Brain microvascular endothelial cell (primary cell): ENCODE measurements around the gene SPSB4.

Source experiments
- DNase-seq: peaks from one replicate; pipeline ENCODE4 v3.0.0-alpha.2; 2020
- H3K27ac ChIP-seq: fragments of 250-450 bp; sonication (Bioruptor Pico); 2 replicates; pipeline ENCODE4 v1.5.1; 2020; ENCODE audit warnings: mild to moderate bottlenecking, moderate library complexity
- H3K27me3 ChIP-seq: fragments of 250-450 bp; sonication (Bioruptor Pico); replicated peaks from 2 replicates; pipeline ENCODE4 v1.5.1; 2020; ENCODE audit warnings: mild to moderate bottlenecking
- H3K36me3 ChIP-seq: fragments of 250-450 bp; sonication (Bioruptor Pico); replicated peaks from 2 replicates; pipeline ENCODE4 v1.5.1; 2020; ENCODE audit warnings: mild to moderate bottlenecking
- H3K4me3 ChIP-seq: 2 replicates; pipeline ENCODE4 v1.5.1; 2011; ENCODE audit warnings: low read depth, mild to moderate bottlenecking, control low read depth, low read length, moderate library complexity
- CTCF ChIP-seq: IDR thresholded peaks from 2 replicates; pipeline ENCODE4 v1.5.1; 2011; ENCODE audit warnings: low read depth, mild to moderate bottlenecking, moderate library complexity, low read length, control low read depth, inconsistent platforms; ENCODE audit errors: missing control alignments
- in situ Hi-C: cut with HindIII; loops from 2 replicates; pipeline ENCODE4 v1.10.0; 2017; ENCODE audit warnings: low sequenced_read_pairs, low pct_ligation_motif_present

Gene SPSB4

GRCh38 chr3:141030296-141030695 lies 20.9 kb upstream of the SPSB4 start:
- in situ Hi-C loops, result no loop called here
- no peak for TF ChIP-seq CTCF
- DNase-seq, result no peak

GRCh38 chr3:141039589-141039988 lies 11.6 kb upstream of the SPSB4 start:
- no peaks in the 10 kb centered on the region for H3K36me3 ChIP-seq
- no peak overlapping the region for H3K27ac ChIP-seq
- H3K27me3 ChIP-seq, result peaks cover 10% of the 10 kb centered on the region
- no peak for TF ChIP-seq CTCF
- DNase-seq, result no peak
- H3K4me3 ChIP-seq, result no peak overlapping the region
- in situ Hi-C loops, result no loop called here

More at GRCh38 chr3:141030296-141030695, 20.9 kb upstream of the SPSB4 start:
- Histone ChIP-seq H3K36me3 (no peaks in the 10 kb centered on the region), H3K27me3 (no peaks in the 10 kb centered on the region), H3K4me3 (no peak overlapping the region), H3K27ac (no peak overlapping the region)

- in situ Hi-C loops, result no loop called here
- no peak for TF ChIP-seq CTCF
- Histone ChIP-seq H3K27me3 (peaks cover 26% of the 10 kb centered on the region), H3K36me3 (no peaks in the 10 kb centered on the region), H3K27ac (no peak overlapping the region), H3K4me3 (no peak overlapping the region)
- DNase-seq, result no peak
These were observed 6.2 kb upstream of the SPSB4 start for GRCh38 chr3:141044695-141045641.

- no peaks in the 10 kb centered on the region for H3K36me3 ChIP-seq
- in situ Hi-C loops, result no loop called here
- DNase-seq, result no peak
- no peak overlapping the region for H3K4me3 ChIP-seq
- no peak overlapping the region for H3K27ac ChIP-seq
- no peak for TF ChIP-seq CTCF
- H3K27me3 ChIP-seq, result peaks cover 34% of the 10 kb centered on the region
These were observed 5.3 kb upstream of the SPSB4 start for GRCh38 chr3:141045849-141046248.

- no peak for DNase-seq
- in situ Hi-C loops, result no loop called here
- Histone ChIP-seq H3K36me3 (no peaks in the 10 kb centered on the region), H3K27me3 (peaks cover 44% of the 10 kb centered on the region), H3K27ac (no peak overlapping the region), H3K4me3 (no peak overlapping the region)
- no peak for TF ChIP-seq CTCF
These were observed 4.0 kb upstream of the SPSB4 start for GRCh38 chr3:141047168-141047567.
